Uterus (tissue), 4 donors: ENCODE results near the gene MAP4K3. TPM values are rescaled to one million over a fixed set of nuclear protein-coding genes. Genes with fewer than 3 reads are reported as not detected.
A peak's percentile ranks its signal among the peaks of the same experiment; 100 is the strongest.

Experiments
- DNase-seq, 2 donors: peaks; one replicate each; pipeline ENCODE4 v3.0.0-alpha.2; 2019 to 2020
- H3K27ac ChIP-seq, 2 donors: fragments of 200-600 bp; sonication (generic); 1 replicate in 1 of 2; 2 replicates in 1 of 2; pipeline ENCODE4 v1.5.1; 2016 to 2018
- H3K27me3 ChIP-seq, 2 donors: fragments of 200-600 bp; sonication (generic); one replicate each; pipeline ENCODE4 v1.5.1; 2018 to 2019; ENCODE audit warnings: control low read depth in 1 of 2
- H3K36me3 ChIP-seq, 2 donors: fragments of 200-600 bp; sonication (generic); one replicate each; pipeline ENCODE4 v1.5.1; 2019; ENCODE audit warnings: control low read depth in 1 of 2
- H3K4me1 ChIP-seq, 2 donors: fragments of 200-600 bp; sonication (generic); one replicate each; pipeline ENCODE4 v1.5.1; 2018 to 2019; ENCODE audit warnings: control low read depth in 1 of 2
- H3K4me3 ChIP-seq, 2 donors: fragments of 200-600 bp; sonication (generic); 1 replicate in 1 of 2; 2 replicates in 1 of 2; pipeline ENCODE4 v1.5.1; 2018 to 2019; ENCODE audit warnings: mild to moderate bottlenecking in 1 of 2
- H3K9me3 ChIP-seq, 2 donors: fragments of 200-600 bp; sonication (generic); one replicate each; pipeline ENCODE4 v1.5.1; 2019; ENCODE audit warnings: control low read depth in 1 of 2
- CTCF ChIP-seq, 4 experiments: fragments of 200-600 bp in 2 of 4; fragments of 450-650 bp in 2 of 4; sonication (generic) in 2 of 4; IDR thresholded peaks; one replicate each; pipeline ENCODE4 v1.5.1; 2016 to 2019; ENCODE audit warnings: antibody characterized with exemption in 4 of 4, mild to moderate bottlenecking in 2 of 4, moderate library complexity in 1 of 4
- POLR2A ChIP-seq, 2 donors: fragments of 450-650 bp; IDR thresholded peaks; one replicate each; pipeline ENCODE4 v1.6.1; 2016; ENCODE audit warnings: antibody characterized with exemption in 2 of 2, mild to moderate bottlenecking in 1 of 2, moderate library complexity in 1 of 2
- intact Hi-C: fragments of 100-400 bp; cut with DNase I; formaldehyde crosslinking; loops from one replicate; pipeline ENCODE4 v1.15.1; 2023; ENCODE audit warnings: low total_unique reads
- total RNA-seq, 4 donors: library from RNA; depleted of rRNA in 3 of 4; stranded (reverse); fragments of >200 nt in 3 of 4; gene quantifications; one replicate each; pipeline versions ENCODE4 v1.1.0 to v1.2.4, GENCODE V29; 2014 to 2023
- donor health status: DM: yes; HTN: yes; CAD: no.

The MAP4K3 gene
- total RNA-seq, 4 donors from 2014 or later, result 31.5 to 110 (median 72.3) TPM

- H3K9me3 ChIP-seq, result no peaks in the 10 kb centered on the region
- H3K27ac ChIP-seq, result no peak overlapping the region
- TF ChIP-seq CTCF (IDR thresholded peaks at IDR 0.05), result no peak
- TF ChIP-seq POLR2A (IDR thresholded peaks at IDR 0.05), result no peak
- intact Hi-C loops, result no loop called here
- no peaks in the 10 kb centered on the region for H3K36me3 ChIP-seq
- H3K4me1 ChIP-seq, result no peaks in the 10 kb centered on the region
- H3K4me3 ChIP-seq, result no peak overlapping the region
- no peaks in the 10 kb centered on the region for H3K27me3 ChIP-seq
- DNase-seq, result no peak
These were observed 132.9 kb downstream of the MAP4K3 start for GRCh38 chr2:39304200-39304599.

GRCh38 chr2:39301352-39301751 lies 135.7 kb downstream of the MAP4K3 start:
- no peaks in the 10 kb centered on the region for H3K9me3 ChIP-seq
- no peak for DNase-seq
- H3K4me3 ChIP-seq, result no peak overlapping the region
- no peaks in the 10 kb centered on the region for H3K27me3 ChIP-seq
- H3K36me3 ChIP-seq, result no peaks in the 10 kb centered on the region
- TF ChIP-seq POLR2A (IDR thresholded peaks at IDR 0.05) (no peak), CTCF (IDR thresholded peaks at IDR 0.05) (no peak)
- H3K27ac ChIP-seq, result no peak overlapping the region
- intact Hi-C loops, result no loop called here
- H3K4me1 ChIP-seq, result no peaks in the 10 kb centered on the region

GRCh38 chr2:39300044-39300978 lies 136.8 kb downstream of the MAP4K3 start:
- no peak overlapping the region for H3K27ac ChIP-seq
- no peaks in the 10 kb centered on the region for H3K36me3 ChIP-seq
- DNase-seq, result no peak
- intact Hi-C loops, result no loop called here
- H3K4me3 ChIP-seq, result no peak overlapping the region
- no peaks in the 10 kb centered on the region for H3K9me3 ChIP-seq
- H3K27me3 ChIP-seq, result no peaks in the 10 kb centered on the region
- TF ChIP-seq CTCF (IDR thresholded peaks at IDR 0.05) (no peak), POLR2A (IDR thresholded peaks at IDR 0.05) (no peak)
- no peaks in the 10 kb centered on the region for H3K4me1 ChIP-seq

- Histone ChIP-seq H3K36me3 (no peaks in the 10 kb centered on the region), H3K4me3 (no peak overlapping the region), H3K27me3 (no peaks in the 10 kb centered on the region), H3K4me1 (no peaks in the 10 kb centered on the region), H3K27ac (peak overlapping the region in 1 of 2 donors; percentile 46), H3K9me3 (no peaks in the 10 kb centered on the region)
- intact Hi-C loops, result no loop called here
- TF ChIP-seq POLR2A (IDR thresholded peaks at IDR 0.05) (no peak), CTCF (IDR thresholded peaks at IDR 0.05) (no peak)
- no peak for DNase-seq
These were observed 146.7 kb downstream of the MAP4K3 start for GRCh38 chr2:39290433-39290832.

- Histone ChIP-seq H3K27ac (no peak overlapping the region), H3K9me3 (no peaks in the 10 kb centered on the region), H3K4me1 (no peaks in the 10 kb centered on the region), H3K36me3 (no peaks in the 10 kb centered on the region), H3K27me3 (no peaks in the 10 kb centered on the region), H3K4me3 (no peak overlapping the region)
- intact Hi-C loops, result no loop called here
- DNase-seq, result no peak
- no peak for TF ChIP-seq POLR2A (IDR thresholded peaks at IDR 0.05)
- TF ChIP-seq CTCF (IDR thresholded peaks at IDR 0.05), result no peak
These were observed 147.5 kb downstream of the MAP4K3 start for GRCh38 chr2:39289609-39290008.
